OCI-LY1 (cell line): Measurements from ENCODE around the gene HECW1.

ENCODE experiments used
- EZH2 ChIP-seq: fragments of 200-600 bp; sonication (generic), shearing (Covaris generic); IDR thresholded peaks from 2 replicates; pipeline ENCODE4 v1.8.0; 2017; ENCODE audit warnings: borderline replicate concordance, mixed run types, mild to moderate bottlenecking, antibody characterized with exemption, low read length, moderate library complexity, mixed read lengths
- TF ChIP-seq, protein P1 (sequence below): fragments of 200-600 bp; sonication (generic), shearing (Covaris generic); IDR thresholded peaks from 2 replicates; pipeline ENCODE4 v1.5.1; 2017; ENCODE audit warnings: mild to moderate bottlenecking, antibody characterized with exemption, low read length, moderate library complexity, mixed read lengths

DNA sequence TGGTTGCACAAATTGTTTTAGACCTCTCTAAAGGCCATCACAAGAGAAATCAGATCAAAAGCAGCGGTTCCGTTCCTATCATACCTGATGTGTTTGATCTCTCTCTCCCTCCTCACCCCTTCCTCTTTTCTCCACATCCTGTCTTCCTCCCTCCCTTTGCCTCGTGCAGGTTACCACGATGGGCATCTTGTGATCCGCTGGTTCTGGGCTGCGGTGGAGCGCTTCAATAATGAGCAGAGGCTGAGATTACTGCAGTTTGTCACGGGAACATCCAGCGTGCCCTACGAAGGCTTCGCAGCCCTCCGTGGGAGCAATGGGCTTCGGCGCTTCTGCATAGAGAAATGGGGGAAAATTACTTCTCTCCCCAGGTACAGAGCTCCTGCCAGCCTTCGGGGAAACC lies 442.0 kb downstream of the HECW1 start:
- TF ChIP-seq EZH2: no peak
- TF ChIP-seq, protein P1, sequence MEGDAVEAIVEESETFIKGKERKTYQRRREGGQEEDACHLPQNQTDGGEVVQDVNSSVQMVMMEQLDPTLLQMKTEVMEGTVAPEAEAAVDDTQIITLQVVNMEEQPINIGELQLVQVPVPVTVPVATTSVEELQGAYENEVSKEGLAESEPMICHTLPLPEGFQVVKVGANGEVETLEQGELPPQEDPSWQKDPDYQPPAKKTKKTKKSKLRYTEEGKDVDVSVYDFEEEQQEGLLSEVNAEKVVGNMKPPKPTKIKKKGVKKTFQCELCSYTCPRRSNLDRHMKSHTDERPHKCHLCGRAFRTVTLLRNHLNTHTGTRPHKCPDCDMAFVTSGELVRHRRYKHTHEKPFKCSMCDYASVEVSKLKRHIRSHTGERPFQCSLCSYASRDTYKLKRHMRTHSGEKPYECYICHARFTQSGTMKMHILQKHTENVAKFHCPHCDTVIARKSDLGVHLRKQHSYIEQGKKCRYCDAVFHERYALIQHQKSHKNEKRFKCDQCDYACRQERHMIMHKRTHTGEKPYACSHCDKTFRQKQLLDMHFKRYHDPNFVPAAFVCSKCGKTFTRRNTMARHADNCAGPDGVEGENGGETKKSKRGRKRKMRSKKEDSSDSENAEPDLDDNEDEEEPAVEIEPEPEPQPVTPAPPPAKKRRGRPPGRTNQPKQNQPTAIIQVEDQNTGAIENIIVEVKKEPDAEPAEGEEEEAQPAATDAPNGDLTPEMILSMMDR: no peak
